ENCODE results near the gene DAPK1.

The DAPK1 gene

DNA sequence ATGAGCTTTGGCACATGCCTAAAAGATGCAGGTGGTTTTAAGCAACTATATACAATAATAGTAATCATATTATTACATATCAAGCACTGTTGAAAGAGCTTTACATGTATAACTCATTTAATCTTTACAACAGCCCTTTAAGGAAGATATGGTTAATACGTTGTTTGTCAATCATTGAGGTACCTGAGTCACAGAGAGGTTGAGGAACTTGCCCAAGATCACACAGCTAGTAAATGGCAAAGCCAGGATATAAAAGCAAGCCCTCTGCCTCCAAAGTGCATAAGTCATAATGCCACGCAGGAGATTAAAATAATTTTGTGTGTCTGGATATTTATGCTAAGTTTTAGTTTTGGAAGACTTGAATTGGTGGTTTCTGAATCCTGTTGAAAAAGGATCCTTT is 90.2 kb downstream of the DAPK1 start:
- DNase-seq (ENCODE audit: low read depth in 4 of 4, low spot score in 1 of 4), result no peak

DNA sequence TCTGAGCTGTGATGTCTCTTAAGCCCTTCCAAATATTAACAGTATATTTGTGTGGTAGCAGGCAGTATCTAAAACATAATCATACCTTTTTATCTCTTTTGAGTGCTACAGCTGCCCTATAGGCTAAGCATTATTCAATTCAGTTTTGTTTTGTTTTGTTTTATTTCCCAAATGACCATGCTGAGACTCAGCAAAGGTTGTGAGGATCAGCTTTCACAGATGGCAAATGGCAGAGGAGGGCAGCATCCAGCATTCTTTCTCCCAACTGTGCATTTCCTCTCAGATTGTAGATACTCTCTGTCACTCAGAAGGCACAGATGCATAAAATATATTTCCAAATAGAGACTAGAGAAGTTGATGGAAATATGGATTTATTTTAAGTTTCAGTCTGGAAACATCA is 90.7 kb downstream of the DAPK1 start:
- no peak for DNase-seq (ENCODE audit: low read depth in 4 of 4, low spot score in 1 of 4)

DNA sequence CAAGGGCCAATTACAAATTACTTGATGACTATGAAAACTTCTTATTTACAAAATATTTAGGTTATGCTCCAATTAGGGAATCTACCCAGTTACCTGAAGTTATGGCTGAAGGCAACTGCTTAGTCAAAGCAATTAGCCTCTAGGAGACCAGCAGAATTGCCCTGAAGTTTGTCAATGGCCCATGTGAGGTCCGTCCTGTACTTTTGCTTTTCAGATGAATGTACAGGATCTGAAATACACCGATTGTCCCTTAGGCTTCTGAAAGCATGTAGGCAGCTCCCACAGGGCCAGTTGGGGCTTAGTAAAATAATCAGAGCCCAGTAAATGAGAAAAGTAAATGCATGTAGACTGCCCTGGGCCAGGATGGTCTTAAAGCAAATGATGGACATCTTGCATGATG is 93.3 kb downstream of the DAPK1 start:
- no peak for DNase-seq (ENCODE audit: low read depth in 4 of 4, low spot score in 1 of 4)

DNA sequence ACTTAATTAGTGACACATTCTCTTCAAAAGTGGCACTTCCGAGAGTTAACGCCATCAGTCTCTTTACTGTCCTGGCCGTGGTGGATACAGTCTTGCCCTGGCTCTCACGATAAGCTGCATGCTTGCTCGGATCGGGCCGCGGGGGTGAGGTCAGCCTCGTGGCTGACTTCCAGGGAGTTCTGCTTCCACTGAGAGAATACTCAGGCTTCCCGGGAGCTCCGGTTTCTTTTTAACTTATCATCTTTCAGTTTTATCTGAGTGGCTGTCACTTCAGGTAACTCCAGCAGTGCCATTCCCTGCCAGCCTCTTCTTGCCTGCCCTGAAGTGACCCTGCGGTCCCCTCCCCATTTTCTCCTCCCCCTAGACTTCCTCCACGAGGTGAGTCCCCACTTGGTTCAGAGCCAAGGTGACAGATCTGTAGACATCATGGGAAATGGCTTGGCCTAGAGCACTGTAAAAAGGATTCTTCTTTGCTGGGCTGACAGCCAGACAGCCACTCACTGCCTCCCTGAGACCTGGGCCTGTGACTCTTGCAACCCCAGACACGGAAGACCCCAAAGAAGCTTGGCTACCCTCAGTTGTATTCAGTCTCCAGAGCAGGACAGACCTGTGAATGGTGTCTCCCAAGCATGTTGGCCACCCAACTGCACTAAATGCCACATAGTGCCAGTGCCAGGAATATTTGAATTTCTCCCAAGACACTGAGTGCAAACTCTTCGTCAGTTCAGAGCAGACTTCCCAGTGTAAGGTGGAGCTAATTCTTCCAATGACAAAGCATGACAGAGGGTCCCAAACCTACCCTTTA is 95.1 kb downstream of the DAPK1 start:
- no peak for DNase-seq (ENCODE audit: low read depth in 4 of 4, low spot score in 1 of 4)

DNA sequence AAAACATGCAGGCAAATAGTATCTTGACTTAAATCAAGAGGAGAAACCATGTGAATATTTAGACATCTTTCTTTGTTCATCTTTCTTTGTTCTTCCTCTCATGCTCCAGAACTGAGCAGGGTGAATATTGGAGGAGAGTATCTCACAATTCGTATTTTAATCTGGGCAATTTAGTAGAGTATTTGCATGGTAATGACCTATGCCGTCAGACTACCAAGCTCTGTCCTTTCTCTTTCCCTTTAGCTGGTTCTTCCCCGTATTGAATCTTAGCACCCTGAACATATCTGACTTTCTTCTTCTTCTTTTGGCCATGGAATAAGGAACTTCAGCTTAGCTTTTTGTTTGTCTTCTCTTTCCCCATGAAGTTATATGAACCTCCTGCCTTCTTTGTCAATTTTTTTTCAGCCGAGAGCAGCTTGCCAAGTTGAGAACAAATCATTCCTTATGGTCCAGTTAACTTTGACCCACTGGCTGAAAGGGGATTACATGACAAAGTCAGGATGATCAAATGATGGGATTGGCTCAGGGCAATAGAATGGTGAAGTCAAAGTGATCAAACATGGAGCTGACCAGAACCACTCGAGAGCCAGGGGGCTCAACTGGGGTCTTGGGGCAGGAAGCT is 95.8 kb downstream of the DAPK1 start:
- no peak for DNase-seq (ENCODE audit: low read depth in 4 of 4, low spot score in 1 of 4)

DNA sequence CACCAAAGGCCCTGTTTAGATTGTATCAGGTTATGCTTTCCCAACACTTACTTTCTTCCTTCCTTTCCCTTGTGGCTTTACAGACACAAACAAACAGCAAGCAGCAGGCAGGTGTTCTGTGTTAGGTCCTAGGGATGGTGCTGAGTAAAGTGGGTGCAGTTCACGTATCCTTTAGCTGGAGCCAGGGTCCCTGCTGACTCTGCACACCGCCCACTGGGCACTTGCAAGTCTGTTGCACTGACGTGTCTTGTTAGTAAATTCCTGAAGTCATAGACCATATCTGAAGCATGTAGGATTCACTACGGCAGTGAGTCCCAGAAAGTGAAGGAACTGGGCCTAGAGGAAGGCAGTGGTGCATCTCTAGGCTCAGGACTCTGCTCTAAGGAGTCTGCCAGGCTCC is 96.5 kb downstream of the DAPK1 start:
- no peak for DNase-seq (ENCODE audit: low read depth in 4 of 4, low spot score in 1 of 4)

DNA sequence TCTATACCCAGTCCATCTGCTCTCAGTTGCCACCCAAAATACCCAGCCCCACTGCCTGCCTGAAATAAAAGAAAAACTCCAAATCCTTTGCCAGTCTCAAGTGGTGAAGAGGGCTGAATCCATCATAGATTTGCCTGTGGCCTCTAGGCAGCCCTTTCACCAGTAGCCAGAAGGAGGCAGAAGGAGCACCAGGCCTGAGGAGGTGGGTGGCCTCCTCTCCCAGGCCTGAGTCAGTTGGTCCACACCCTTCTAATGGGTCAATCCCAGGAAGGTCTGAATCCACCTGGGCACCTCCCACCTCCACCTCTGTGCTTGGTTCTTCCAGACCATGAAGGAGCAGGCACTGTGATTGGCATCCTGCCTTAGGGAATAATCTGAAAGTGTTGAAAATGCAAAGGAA is 97.0 kb downstream of the DAPK1 start:
- no peak for DNase-seq (ENCODE audit: low read depth in 4 of 4, low spot score in 1 of 4)

DNA sequence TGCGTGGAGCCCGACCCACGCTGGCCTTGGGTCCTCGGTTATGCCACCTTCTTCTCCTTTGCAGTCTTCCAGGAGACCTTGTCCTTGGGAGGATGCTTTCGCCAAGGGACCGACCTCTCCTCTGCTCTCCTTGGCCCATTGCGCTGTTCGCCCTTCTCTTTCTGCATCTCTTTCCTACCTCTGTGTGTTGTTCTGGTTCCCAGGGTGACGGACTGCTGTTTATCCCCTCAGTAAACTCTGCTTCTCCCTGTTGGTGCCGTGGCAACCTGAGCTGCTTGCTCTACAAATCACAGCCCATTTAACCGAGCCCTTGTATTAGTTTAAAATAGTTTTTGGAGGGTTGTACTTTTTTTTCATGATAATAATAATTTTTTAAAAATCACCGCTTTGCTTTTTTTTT is 97.9 kb downstream of the DAPK1 start:
- DNase-seq (ENCODE audit: low read depth in 4 of 4, low spot score in 1 of 4), result no peak

DNA sequence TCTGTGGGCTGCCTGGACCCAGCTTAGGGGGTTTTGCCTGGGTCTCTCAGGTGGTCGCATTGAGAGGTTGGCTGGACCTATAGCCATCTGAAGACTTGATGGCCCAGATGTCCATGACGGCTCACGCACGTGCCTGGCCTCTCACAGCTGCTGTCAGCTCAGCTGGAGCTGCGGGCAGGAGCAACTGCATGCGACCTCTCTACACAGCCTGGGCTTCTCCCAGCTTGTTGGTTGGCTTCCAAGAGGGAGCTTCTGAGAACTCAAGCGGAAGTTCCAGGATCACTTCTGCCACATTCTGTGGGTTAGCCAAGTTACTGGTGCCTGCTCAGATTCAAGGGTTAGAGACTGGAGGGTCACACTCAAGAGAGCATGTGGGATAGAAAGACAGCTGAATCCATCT is 99.2 kb downstream of the DAPK1 start:
- DNase-seq (ENCODE audit: low read depth in 4 of 4, low spot score in 1 of 4), result no peak

DNA sequence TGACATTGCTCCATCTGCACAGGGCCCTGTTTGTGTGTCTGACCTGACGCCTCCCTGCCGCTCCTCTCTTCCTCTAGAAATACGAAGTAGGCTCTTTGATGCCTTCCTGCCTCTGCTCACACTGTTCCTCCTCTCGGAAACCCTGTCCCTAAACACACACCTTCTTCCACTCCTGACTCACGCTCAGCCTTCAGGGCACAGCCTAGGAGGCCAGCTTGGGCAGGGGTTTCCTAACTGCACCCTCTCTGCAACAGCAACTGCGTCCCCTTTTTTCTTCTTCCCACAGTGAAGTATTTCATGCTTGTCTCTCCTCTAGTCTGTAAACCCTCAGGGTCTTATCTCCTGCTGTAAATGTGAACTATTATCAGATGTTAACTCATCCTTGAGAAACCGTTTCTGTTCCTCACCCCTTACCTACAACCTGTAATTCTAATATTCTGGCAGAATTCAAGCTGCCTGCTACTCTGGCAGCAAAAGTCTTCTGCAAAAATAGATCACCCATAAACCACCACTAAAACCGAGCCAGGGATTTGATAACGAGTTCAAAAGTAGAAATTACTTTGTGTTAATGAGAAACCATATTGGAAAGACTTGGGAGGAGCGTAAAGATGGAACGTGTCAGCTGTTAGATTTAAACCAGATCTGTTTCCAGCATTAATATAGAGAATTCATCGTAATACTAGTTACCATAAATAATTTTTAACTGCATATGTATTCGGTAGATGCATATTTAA is 100.2 kb downstream of the DAPK1 start:
- no peak for DNase-seq (ENCODE audit: low read depth in 4 of 4, low spot score in 1 of 4)

DNA sequence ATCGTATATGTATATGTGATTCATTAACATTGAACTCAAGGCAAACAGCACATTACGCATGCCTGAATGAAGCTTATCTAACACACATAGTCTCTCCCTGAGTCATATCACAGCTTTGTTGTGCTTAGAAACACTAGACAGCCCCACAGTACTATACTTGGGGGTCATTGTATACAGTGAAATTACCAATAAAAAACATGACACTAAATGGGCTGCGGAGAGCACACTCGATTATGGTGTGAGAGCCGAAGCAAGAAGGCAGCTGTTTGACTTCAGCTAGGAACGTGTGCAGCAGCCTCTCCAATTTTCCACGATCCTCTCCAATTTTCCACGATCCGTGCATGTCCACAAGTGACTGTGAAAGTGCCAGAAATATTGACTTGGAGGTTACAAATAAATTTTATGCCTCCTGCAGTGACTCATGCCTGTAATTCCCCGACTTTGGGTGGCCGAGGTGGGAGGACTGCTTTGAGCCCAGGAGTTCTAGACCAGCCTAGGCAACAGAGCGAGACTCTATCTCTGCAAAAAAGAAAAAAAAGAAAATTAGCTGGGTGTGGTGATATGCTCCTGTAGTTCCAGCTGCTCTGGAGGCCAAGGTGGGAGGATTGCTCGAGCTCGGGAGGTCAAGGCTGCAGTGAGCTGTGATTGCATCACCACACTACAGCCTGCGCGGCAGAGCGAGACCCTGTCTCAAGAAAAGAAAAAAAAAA is 102.4 kb downstream of the DAPK1 start:
- no peak for DNase-seq (ENCODE audit: low read depth in 4 of 4, low spot score in 1 of 4)

DNA sequence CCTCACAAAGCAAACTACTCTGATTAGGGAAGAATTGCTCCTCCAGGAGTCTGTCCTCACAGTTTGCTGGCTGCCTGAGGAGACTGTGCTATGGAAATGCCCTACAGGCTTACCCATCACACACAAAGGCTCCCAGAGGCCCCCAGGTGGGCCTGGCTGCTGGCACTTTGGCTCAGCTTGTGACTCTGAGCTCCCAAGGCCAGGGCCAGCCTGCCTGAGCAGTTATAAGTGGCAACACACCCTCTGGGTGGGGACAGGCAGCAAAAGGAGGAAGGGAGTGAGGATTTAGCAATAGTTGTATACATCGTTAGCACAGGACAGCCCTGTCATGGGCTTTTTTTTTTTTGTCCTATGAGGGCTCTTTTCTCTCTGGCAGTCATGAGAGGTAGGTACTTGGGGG is 103.5 kb downstream of the DAPK1 start:
- DNase-seq (ENCODE audit: low read depth in 4 of 4, low spot score in 1 of 4), result no peak

DNA sequence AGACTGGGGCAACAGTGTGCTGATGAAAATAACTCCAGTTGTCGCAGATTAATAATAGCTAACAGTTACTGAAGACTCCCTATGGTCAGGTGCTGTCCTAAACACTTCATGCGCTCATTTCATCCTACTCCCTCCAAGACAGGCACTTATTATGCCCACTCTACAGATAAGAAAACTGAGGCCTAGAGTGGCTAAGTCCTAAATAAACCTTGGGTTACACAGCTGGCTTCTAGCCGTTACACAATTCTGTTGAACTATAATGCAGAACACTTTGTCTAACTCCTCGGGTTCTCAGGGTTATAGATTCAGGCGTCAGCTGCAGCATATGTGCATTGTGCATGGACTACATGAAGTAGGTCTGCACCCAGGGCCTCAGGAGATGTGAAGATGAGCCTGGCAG is 103.9 kb downstream of the DAPK1 start:
- no peak for DNase-seq (ENCODE audit: low read depth in 4 of 4, low spot score in 1 of 4)

DNA sequence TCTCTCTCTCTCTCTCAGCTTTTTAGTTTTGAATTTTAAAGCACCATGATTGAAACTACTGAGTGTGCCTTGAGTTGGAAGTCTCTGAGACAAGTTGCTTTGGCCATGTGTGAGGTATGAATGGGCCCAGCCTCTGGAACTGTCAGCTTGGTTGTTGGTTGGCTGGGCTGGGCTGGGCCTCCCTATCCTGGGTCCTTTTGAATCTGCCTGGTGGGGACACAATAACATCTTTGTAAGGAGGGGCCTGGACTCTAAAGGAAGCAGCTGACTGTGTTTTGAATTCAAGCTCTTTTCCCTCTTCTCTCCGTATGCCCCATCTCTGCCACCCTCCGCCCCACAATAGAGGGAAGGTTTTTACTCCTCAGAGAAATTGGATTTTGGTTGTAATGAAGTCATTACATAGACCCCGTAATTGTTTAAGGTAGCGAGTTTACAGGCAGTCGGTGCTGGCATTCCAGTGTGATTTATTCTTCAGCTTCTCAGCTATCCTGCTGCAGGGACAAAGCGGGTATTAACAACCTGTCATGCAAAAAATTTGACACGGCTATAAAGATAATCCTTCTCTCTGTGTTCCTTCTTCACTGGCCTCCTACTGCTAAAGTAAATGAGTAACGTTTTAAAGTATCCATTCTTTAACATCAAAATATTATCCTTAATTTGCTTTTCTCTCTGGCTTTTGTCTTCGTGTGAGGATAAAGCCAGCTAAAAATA is 105.4 kb downstream of the DAPK1 start:
- DNase-seq (ENCODE audit: low read depth in 4 of 4, low spot score in 1 of 4), result no peak

DNA sequence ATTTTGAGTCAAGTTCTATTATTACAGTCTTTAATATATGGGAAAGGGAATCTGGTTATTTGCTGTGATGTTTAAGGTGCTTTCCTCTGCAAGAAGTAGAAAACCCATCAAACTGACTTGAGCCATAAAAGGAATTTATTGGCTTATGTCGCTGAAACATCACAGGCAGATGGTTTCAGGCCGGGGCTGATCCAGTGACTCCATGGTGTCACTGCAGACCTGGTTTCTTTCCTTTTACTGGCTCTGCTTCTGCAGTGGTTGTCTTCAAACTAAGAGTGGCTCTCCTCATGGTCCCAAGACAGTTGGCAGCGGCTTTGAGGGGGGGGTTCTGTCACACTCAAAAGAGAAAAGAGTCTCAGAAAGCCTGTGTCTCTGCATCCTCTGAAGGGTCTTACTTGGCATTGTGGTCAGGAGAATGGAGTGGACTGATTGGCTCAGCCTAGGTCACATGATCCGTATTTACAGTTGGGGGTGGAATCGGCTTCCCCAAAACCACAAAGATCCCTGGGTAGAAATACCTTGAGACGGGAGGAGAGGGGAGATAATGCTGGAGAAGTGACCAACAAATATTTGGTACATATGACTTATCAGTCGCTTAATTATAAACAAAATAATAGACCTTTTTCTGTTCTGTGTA is 106.3 kb downstream of the DAPK1 start:
- DNase-seq (ENCODE audit: low read depth in 4 of 4, low spot score in 1 of 4), result no peak

DNA sequence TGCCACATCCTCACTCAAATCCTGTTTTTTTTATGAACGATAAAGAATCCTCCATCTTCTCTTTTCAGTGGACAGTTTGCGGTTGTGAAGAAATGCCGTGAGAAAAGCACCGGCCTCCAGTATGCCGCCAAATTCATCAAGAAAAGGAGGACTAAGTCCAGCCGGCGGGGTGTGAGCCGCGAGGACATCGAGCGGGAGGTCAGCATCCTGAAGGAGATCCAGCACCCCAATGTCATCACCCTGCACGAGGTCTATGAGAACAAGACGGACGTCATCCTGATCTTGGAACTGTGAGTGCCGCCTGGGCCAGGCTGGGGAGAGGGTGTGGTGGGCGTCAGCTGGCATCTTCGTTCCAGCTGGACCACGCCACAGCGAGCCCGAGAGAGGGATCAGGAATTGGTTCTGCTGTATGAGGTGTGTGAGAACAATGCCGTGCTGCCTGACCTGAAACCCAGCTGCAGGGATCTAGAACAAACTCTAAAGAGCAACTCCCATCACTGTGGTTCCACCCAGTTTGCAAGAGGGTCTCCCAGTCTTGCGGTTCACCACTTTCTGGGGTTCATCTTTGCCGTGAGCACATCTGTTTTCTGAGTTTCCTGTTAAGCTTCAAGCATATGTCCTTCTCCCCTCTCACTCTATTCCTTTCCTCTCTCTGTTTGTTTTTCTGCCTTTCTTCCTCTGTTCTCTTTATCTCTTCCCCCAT is 107.4 kb downstream of the DAPK1 start:
- no peak for DNase-seq (ENCODE audit: low read depth in 4 of 4, low spot score in 1 of 4)

DNA sequence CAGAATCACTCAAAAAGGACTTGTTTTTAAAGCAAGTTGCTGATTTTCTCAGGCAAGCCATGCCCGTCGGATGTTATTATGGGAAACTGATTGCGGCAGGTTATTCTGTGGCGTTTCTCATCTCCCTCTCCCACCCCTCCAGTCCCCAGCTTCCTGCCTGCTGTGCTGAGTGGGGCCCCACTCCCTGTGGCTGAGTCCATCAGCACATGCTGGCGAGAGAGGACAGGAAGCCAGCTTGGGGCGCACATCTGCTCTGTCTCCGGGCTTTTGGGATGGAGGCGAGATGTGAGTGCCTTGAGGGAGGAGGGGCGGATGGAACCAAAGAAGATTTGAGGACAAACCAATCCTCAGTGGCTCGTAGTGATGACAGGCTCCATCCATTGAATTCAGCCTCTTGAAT is 108.0 kb downstream of the DAPK1 start:
- no peak for DNase-seq (ENCODE audit: low read depth in 4 of 4, low spot score in 1 of 4)

DNA sequence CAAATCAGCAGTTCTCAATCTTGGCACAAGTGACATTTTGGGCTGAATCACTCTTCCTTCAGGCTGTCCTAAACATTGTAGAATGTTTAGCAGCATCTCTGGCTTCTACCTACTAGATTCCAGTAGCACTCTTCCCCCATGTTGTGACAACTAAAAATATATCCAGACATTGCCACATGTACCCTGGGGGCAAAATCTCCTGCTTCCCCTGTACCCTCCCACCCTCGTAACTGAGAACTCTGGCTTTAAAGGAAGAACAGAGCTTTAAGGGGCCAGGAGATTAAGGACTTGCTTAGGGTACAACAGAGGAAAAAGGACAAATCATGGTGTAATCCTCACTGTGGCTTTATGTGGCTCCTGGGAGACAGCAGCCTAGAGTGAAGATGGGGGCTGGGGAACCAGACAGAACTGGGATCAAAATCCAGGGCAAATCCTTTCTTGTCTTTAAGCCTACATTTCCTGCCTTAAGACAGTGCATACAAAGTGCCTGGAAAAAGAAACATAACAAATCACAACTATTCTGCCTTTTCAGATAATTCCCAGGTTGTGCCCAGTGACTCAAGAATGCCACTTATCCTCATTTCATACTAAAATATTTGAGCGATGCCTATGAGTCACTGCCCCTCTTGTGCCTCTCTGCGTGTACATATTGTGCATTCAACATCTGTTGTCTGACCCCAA is 109.3 kb downstream of the DAPK1 start:
- DNase-seq (ENCODE audit: low read depth in 4 of 4, low spot score in 1 of 4), result no peak

DNA sequence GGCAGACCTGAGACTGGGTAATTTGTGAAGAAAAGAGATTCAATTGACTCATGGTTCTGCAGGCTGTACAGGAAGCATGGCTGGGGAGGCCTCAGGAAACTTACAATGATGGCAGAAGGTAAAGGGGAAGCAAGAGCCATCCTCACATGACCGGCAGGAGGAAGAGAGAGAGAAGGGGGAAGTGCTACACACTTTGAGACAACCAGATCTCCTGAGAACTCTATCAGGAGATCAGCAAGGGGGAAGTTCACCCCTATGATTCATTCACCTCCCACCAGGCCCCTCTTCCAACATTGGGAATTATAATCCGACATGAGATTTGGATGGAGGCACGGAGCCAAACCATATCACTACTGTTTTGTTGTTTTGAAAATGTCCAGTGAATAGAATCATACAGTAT is 110.2 kb downstream of the DAPK1 start:
- DNase-seq (ENCODE audit: low read depth in 4 of 4, low spot score in 1 of 4), result no peak

Data from stimulated activated CD4-positive, alpha-beta T cell treated with anti-CD3 and anti-CD28 coated beads, Interleukin-1b, Interleukin-23, amount 100 ng/mL, for 24 hours (primary cell).